NT2/D1 (cell line): ENCODE results near the gene ENOX1.

ENCODE experiments used
- YY1 ChIP-seq: IDR thresholded peaks from 2 replicates; pipeline ENCODE4 v1.6.1; 2011; ENCODE audit not compliant: insufficient read length, insufficient read depth
- ZNF274 ChIP-seq: IDR thresholded peaks from 2 replicates; pipeline ENCODE4 v1.6.1; 2011; ENCODE audit warnings: mild to moderate bottlenecking, low read depth, low read length

DNA sequence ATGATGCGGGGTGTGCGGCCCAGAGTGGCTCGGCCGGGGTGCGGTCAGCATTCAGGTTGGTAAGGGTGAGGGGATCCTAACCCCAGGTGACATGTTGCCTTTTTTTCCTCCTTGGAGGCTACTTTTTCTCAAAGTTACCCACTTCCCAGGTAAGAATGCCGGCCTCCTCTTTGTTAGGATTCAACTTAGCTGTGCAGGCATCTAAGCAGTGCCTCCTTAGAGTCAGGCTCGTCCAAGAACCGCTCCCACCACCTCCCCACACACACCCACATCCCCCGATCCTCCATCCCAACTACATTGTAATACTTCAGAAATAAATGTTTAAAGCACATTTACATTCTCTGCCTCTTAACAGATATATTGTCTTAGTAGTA, 733 bp upstream of the ENOX1 start:
- TF ChIP-seq ZNF274 (no peak), YY1 (no peak)
